HepG2 (cell line): Measurements from ENCODE around the gene TCF7L2. TPM values are rescaled to one million over a fixed set of nuclear protein-coding genes. Genes with fewer than 3 reads are reported as not detected.

Experiments used
- AGO1 ChIP-seq: fragments of 200-400 bp; formaldehyde crosslinking; IDR thresholded peaks from 2 replicates; pipeline ENCODE4 v1.6.1; 2017; ENCODE audit warnings: mild to moderate bottlenecking, low read depth, low read length, moderate library complexity; ENCODE audit not compliant: poor library complexity, severe bottlenecking
- CCAR2 ChIP-seq: fragments of 200-400 bp; formaldehyde crosslinking; optimal IDR thresholded peaks from 2 replicates; pipeline ENCODE3; 2018; ENCODE audit warnings: low read depth, mild to moderate bottlenecking, low read length, moderate library complexity
- CENPT ChIP-seq: sonication (generic); formaldehyde crosslinking; IDR thresholded peaks from 2 replicates; pipeline ENCODE4 v1.8.0; 2022; ENCODE audit warnings: low read depth, mild to moderate bottlenecking, moderate library complexity, missing genetic modification reagents
- E2F1 ChIP-seq: sonication (generic); formaldehyde crosslinking; IDR thresholded peaks from 2 replicates; pipeline ENCODE4 v1.5.0; 2020; ENCODE audit warnings: missing genetic modification reagents
- EED ChIP-seq: sonication (generic); formaldehyde crosslinking; IDR thresholded peaks from 2 replicates; pipeline ENCODE4 v1.5.0; 2020; ENCODE audit warnings: mild to moderate bottlenecking, missing genetic modification reagents
- HNRNPUL1 ChIP-seq: fragments of 200-400 bp; formaldehyde crosslinking; IDR thresholded peaks from 2 replicates; pipeline ENCODE4 v1.6.1; 2017; ENCODE audit warnings: low read depth, mild to moderate bottlenecking, low read length, moderate library complexity
- MTA1 ChIP-seq: sonication (generic); formaldehyde crosslinking; IDR thresholded peaks from 2 replicates; pipeline ENCODE4 v1.4.0; 2020; ENCODE audit warnings: missing genetic modification reagents, mild to moderate bottlenecking, borderline replicate concordance
- MTA3 ChIP-seq: sonication (generic); formaldehyde crosslinking; IDR thresholded peaks from 2 replicates; pipeline ENCODE4 v1.4.0; 2020; ENCODE audit warnings: missing genetic modification reagents
- PAWR ChIP-seq: sonication (generic); formaldehyde crosslinking; IDR thresholded peaks from 2 replicates; pipeline ENCODE4 v1.4.0; 2020; ENCODE audit warnings: missing genetic modification reagents, mild to moderate bottlenecking, borderline replicate concordance
- RARG ChIP-seq: sonication (generic); formaldehyde crosslinking; IDR thresholded peaks from 2 replicates; pipeline ENCODE4 v1.4.0; 2020; ENCODE audit warnings: low read depth, mild to moderate bottlenecking, missing genetic modification reagents
- SAP130 ChIP-seq: IDR thresholded peaks from 2 replicates; pipeline ENCODE4 v1.6.1; 2016; ENCODE audit warnings: low read depth
- SMAD1 ChIP-seq: sonication (generic); formaldehyde crosslinking; IDR thresholded peaks from 2 replicates; pipeline ENCODE4 v1.4.0; 2020; ENCODE audit warnings: missing genetic modification reagents, low read depth, mild to moderate bottlenecking, borderline replicate concordance
- SP4 ChIP-seq: sonication (generic); formaldehyde crosslinking; IDR thresholded peaks from 2 replicates; pipeline ENCODE4 v1.8.1; 2023; ENCODE audit warnings: mild to moderate bottlenecking, missing genetic modification reagents
- THAP8 ChIP-seq: sonication (generic); formaldehyde crosslinking; IDR thresholded peaks from 2 replicates; pipeline ENCODE4 v1.5.1; 2020; ENCODE audit warnings: missing genetic modification reagents, mild to moderate bottlenecking, borderline replicate concordance
- TP53 ChIP-seq: sonication (generic); formaldehyde crosslinking; conservative IDR thresholded peaks from 2 replicates; pipeline ENCODE4 v1.4.0; 2020; ENCODE audit warnings: missing genetic modification reagents
- ZBTB37 ChIP-seq: sonication (generic); formaldehyde crosslinking; IDR thresholded peaks from 2 replicates; pipeline ENCODE4 v1.4.0; 2020; ENCODE audit warnings: mild to moderate bottlenecking, missing genetic modification reagents
- ZMYM2 ChIP-seq: sonication (generic); formaldehyde crosslinking; IDR thresholded peaks from 2 replicates; pipeline ENCODE4 v1.8.0; 2022; ENCODE audit warnings: mild to moderate bottlenecking, missing genetic modification reagents
- ZNF24 ChIP-seq: fragments of 450-650 bp; IDR thresholded peaks from 2 replicates; pipeline ENCODE4 v1.6.1; 2017; ENCODE audit warnings: antibody characterized with exemption, mild to moderate bottlenecking
- ZNF547 ChIP-seq: sonication (generic); formaldehyde crosslinking; IDR thresholded peaks from 2 replicates; pipeline ENCODE4 v1.5.1; 2020; ENCODE audit warnings: mild to moderate bottlenecking, missing genetic modification reagents
- ZNF607 ChIP-seq: sonication (generic); formaldehyde crosslinking; IDR thresholded peaks from 2 replicates; pipeline ENCODE4 v1.5.1; 2020; ENCODE audit warnings: missing genetic modification reagents, mild to moderate bottlenecking, borderline replicate concordance
- ZNF652 ChIP-seq: IDR thresholded peaks from 2 replicates; pipeline ENCODE4 v1.6.1; 2016; ENCODE audit warnings: low read depth, borderline replicate concordance
- ZNF75D ChIP-seq: sonication (generic); formaldehyde crosslinking; IDR thresholded peaks from 2 replicates; pipeline ENCODE4 v1.8.1; 2023; ENCODE audit warnings: missing genetic modification reagents, mild to moderate bottlenecking, borderline replicate concordance
- polyA plus RNA-seq, 8 experiments: library from polyadenylated mRNA; depleted of rRNA in 3 of 8; stranded (reverse) in 7 of 8; unstranded in 1 of 8; fragments of >200 nt; fragmentation: Illumina TruSeq in 4 of 8; extraction: Trizol in 4 of 8; gene quantifications; 2 replicates each; pipeline versions ENCODE4 v1.2.1 to v1.2.3, GENCODE V29; 2011 to 2016; ENCODE audit warnings: low read depth in 4 of 8, missing spikeins in 1 of 8, mixed read lengths in 1 of 8; ENCODE audit not compliant: insufficient read depth in 1 of 8
- total RNA-seq, 5 experiments: library from RNA; depleted of rRNA; stranded (reverse); fragments of >200 nt; fragmentation: Illumina TruSeq; extraction: Trizol; gene quantifications; 2 replicates each; pipeline ENCODE4 v1.2.3, GENCODE V29; 2016; ENCODE audit warnings: low read depth in 1 of 5
- TF ChIP-seq, protein P1 (sequence below): sonication (generic); formaldehyde crosslinking; IDR thresholded peaks from 2 replicates; pipeline ENCODE4 v1.8.0; 2022; ENCODE audit warnings: missing genetic modification reagents, mild to moderate bottlenecking, inconsistent platforms, borderline replicate concordance
- TF ChIP-seq, protein P2 (sequence below): IDR thresholded peaks from 2 replicates; pipeline ENCODE4 v1.6.1; 2016; ENCODE audit warnings: low read depth, borderline replicate concordance
- TF ChIP-seq, protein P3 (sequence below): sonication (generic); formaldehyde crosslinking; IDR thresholded peaks from 2 replicates; pipeline ENCODE4 v1.9.0; 2021; ENCODE audit warnings: missing genetic modification reagents, borderline replicate concordance

The TCF7L2 gene
- total and polyA plus RNA-seq, 2 of the 13 experiments (the other 11 are each of a cell fraction or from before 2014, with no cell fraction given) = 3.9 to 13.7 TPM

- no peak for TF ChIP-seq ZNF24
- TF ChIP-seq, protein P1, sequence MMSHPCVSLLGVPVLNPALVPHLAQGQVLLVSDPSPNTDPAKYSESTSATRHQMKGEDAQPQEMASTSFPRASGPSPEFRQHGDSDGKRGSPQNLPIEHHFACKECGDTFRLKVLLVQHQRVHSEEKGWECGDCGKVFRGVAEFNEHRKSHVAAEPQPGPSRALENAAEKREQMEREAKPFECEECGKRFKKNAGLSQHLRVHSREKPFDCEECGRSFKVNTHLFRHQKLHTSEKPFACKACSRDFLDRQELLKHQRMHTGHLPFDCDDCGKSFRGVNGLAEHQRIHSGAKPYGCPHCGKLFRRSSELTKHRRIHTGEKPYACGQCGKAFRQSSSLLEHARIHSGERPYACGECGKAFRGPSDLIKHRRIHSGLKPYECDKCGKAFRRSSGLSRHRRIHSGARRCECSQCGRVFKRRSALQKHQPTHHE (CRISPR knock-in tag) = no peak
- no peak for TF ChIP-seq RARG (CRISPR knock-in tag)
- no peak for TF ChIP-seq MTA3
- no peak for TF ChIP-seq E2F1 (CRISPR knock-in tag)
- TF ChIP-seq SP4 = no peak
- no peak for TF ChIP-seq MTA1 (CRISPR knock-in tag)
- no peak for TF ChIP-seq CENPT
- no peak for TF ChIP-seq PAWR (CRISPR knock-in tag)
- no peak for TF ChIP-seq ZNF607 (CRISPR knock-in tag)
- no peak for TF ChIP-seq ZNF547 (CRISPR knock-in tag)
- TF ChIP-seq, protein P2, sequence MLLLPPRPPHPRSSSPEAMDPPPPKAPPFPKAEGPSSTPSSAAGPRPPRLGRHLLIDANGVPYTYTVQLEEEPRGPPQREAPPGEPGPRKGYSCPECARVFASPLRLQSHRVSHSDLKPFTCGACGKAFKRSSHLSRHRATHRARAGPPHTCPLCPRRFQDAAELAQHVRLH (CRISPR knock-in tag) = no peak
- no peak for TF ChIP-seq THAP8 (CRISPR knock-in tag)
- TF ChIP-seq SAP130 = peak; percentile 69
- no peak for TF ChIP-seq AGO1
- TF ChIP-seq SMAD1 (CRISPR knock-in tag) = no peak
- TF ChIP-seq CCAR2 = no peak
- TF ChIP-seq, protein P3, sequence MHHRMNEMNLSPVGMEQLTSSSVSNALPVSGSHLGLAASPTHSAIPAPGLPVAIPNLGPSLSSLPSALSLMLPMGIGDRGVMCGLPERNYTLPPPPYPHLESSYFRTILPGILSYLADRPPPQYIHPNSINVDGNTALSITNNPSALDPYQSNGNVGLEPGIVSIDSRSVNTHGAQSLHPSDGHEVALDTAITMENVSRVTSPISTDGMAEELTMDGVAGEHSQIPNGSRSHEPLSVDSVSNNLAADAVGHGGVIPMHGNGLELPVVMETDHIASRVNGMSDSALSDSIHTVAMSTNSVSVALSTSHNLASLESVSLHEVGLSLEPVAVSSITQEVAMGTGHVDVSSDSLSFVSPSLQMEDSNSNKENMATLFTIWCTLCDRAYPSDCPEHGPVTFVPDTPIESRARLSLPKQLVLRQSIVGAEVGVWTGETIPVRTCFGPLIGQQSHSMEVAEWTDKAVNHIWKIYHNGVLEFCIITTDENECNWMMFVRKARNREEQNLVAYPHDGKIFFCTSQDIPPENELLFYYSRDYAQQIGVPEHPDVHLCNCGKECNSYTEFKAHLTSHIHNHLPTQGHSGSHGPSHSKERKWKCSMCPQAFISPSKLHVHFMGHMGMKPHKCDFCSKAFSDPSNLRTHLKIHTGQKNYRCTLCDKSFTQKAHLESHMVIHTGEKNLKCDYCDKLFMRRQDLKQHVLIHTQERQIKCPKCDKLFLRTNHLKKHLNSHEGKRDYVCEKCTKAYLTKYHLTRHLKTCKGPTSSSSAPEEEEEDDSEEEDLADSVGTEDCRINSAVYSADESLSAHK (CRISPR knock-in tag) = no peak
- TF ChIP-seq HNRNPUL1 = no peak
- TF ChIP-seq TP53 = no peak
- no peak for TF ChIP-seq ZBTB37 (CRISPR knock-in tag)
- TF ChIP-seq ZNF75D = no peak
- no peak for TF ChIP-seq ZNF652
- peak; percentile 37; the same call in 1 of the 2 replicates for TF ChIP-seq ZMYM2
- TF ChIP-seq EED (CRISPR knock-in tag) = no peak
Observed at GRCh38 chr10:113086282-113086681, 136.2 kb downstream of the TCF7L2 start (continued).
